Measurements from ENCODE around the gene GRM1. TPM values are rescaled to one million over a fixed set of nuclear protein-coding genes. Genes with fewer than 3 reads are reported as not detected.

GRM1 gene
- total RNA-seq, 4 donors from 2014 or later = 0.13 TPM; not detected in 3

DNA sequence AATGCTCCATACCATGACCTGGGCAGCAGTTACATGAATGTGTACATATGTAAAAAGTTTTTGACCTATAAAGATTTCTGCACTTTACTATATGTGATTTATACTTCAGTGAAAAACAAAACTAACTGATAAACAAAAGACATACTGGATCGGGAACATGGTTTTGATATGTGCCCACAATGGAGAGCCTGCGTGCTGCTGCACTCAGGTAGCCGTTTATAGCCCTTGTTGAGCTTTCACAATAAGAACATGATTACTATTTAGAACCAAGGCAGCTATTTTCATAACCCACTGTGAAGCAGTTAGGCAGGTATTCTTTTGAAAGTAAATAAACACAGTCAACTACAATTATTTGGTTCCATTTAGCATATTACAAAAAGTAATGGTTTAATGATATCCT lies 318.8 kb downstream of the GRM1 start:
- no peak overlapping the region for H3K4me3 ChIP-seq
- 90% methylated on average over 3 of the region's 3 CpGs; no CpG with 5 or more reads in 1 of the 2 donors for WGBS, 2 donors (ENCODE audit: low coverage in 1 of 2)
- H3K9me3 ChIP-seq = no peaks in the 10 kb centered on the region
- no peak overlapping the region for H3K27ac ChIP-seq
- TF ChIP-seq POLR2A (IDR thresholded peaks at IDR 0.05) (no peak), POLR2AphosphoS5 (IDR thresholded peaks at IDR 0.05) (no peak), EP300 (IDR thresholded peaks at IDR 0.05) (no peak)
- TF ChIP-seq, protein P1, sequence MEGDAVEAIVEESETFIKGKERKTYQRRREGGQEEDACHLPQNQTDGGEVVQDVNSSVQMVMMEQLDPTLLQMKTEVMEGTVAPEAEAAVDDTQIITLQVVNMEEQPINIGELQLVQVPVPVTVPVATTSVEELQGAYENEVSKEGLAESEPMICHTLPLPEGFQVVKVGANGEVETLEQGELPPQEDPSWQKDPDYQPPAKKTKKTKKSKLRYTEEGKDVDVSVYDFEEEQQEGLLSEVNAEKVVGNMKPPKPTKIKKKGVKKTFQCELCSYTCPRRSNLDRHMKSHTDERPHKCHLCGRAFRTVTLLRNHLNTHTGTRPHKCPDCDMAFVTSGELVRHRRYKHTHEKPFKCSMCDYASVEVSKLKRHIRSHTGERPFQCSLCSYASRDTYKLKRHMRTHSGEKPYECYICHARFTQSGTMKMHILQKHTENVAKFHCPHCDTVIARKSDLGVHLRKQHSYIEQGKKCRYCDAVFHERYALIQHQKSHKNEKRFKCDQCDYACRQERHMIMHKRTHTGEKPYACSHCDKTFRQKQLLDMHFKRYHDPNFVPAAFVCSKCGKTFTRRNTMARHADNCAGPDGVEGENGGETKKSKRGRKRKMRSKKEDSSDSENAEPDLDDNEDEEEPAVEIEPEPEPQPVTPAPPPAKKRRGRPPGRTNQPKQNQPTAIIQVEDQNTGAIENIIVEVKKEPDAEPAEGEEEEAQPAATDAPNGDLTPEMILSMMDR (IDR thresholded peaks at IDR 0.05) = no peak
- ATAC-seq = no peak
- no peaks in the 10 kb centered on the region for H3K27me3 ChIP-seq
- no peaks in the 10 kb centered on the region for H3K36me3 ChIP-seq
- H3K4me1 ChIP-seq = no peaks in the 10 kb centered on the region

DNA sequence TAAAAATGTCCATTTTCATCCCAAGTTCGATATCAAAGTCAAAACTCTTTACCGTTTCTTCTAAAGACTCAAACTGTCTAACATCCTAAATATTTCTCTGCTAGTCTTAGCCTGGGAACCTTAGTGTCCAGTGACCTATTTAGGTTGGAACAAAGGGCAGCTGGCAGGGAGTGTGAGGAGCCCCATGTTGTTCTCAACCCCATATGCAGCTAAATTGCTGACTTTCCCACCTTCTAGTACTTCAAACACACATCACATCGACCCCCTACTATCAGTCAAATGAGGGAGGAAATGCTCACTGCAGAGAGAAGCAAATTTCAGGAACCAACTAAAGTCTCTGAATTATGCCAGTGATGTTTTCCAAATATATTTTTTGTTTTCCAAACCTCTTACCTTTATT lies 322.2 kb downstream of the GRM1 start:
- H3K36me3 ChIP-seq = no peaks in the 10 kb centered on the region
- H3K9me3 ChIP-seq = no peaks in the 10 kb centered on the region
- H3K4me1 ChIP-seq = no peaks in the 10 kb centered on the region
- 50 to 51% methylated on average over 3 of the region's 3 CpGs for WGBS, 2 donors (ENCODE audit: low coverage in 1 of 2)
- no peak for TF ChIP-seq POLR2A (IDR thresholded peaks at IDR 0.05)
- TF ChIP-seq POLR2AphosphoS5 (IDR thresholded peaks at IDR 0.05) = no peak
- TF ChIP-seq, protein P1 (IDR thresholded peaks at IDR 0.05) = no peak
- TF ChIP-seq EP300 (IDR thresholded peaks at IDR 0.05) = no peak
- H3K27me3 ChIP-seq = no peaks in the 10 kb centered on the region
- ATAC-seq = no peak
- H3K4me3 ChIP-seq = no peak overlapping the region
- no peak overlapping the region for H3K27ac ChIP-seq

DNA sequence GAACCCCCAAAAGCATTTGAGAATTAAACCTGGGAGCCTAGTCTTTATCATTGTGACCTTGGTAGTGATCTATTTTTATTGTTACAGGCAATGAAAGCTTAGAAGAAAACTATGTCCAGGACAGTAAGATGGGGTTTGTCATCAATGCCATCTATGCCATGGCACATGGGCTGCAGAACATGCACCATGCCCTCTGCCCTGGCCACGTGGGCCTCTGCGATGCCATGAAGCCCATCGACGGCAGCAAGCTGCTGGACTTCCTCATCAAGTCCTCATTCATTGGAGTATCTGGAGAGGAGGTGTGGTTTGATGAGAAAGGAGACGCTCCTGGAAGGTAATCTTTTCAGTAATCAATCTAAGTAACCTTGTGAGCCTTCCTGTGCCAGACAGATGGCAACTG lies 323.3 kb downstream of the GRM1 start:
- H3K27ac ChIP-seq = no peak overlapping the region
- H3K4me1 ChIP-seq = no peaks in the 10 kb centered on the region
- TF ChIP-seq POLR2A (IDR thresholded peaks at IDR 0.05) = no peak
- no peak overlapping the region for H3K4me3 ChIP-seq
- H3K36me3 ChIP-seq = no peaks in the 10 kb centered on the region
- no peaks in the 10 kb centered on the region for H3K9me3 ChIP-seq
- no peaks in the 10 kb centered on the region for H3K27me3 ChIP-seq
- ATAC-seq = no peak
- 48 to 84% methylated on average over 3 of the region's 5 CpGs for WGBS, 2 donors (ENCODE audit: low coverage in 1 of 2)

DNA sequence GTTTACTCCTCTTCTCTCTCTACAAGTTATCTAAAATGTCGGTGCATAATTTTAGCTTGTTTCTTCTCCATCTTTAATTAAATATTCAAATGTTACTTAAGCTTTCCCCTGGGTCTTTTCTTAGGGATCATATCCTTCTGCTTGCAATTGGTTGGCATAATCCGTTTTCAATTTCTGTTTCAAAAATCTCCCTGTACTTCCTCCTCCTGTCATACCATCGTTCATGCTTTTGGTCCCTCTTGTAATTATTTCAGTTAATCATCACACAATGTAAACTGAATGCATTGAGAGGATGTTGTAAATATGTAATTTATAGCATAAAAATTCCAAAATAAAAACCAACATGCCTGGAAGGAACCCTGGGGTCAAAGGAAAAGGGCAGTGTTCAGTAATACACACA lies 325.6 kb downstream of the GRM1 start:
- ATAC-seq = no peak
- WGBS, 2 donors (ENCODE audit: low coverage in 1 of 2) = 63 to 64% methylated on average over 3 of the region's 3 CpGs
- H3K4me3 ChIP-seq = no peak overlapping the region

DNA sequence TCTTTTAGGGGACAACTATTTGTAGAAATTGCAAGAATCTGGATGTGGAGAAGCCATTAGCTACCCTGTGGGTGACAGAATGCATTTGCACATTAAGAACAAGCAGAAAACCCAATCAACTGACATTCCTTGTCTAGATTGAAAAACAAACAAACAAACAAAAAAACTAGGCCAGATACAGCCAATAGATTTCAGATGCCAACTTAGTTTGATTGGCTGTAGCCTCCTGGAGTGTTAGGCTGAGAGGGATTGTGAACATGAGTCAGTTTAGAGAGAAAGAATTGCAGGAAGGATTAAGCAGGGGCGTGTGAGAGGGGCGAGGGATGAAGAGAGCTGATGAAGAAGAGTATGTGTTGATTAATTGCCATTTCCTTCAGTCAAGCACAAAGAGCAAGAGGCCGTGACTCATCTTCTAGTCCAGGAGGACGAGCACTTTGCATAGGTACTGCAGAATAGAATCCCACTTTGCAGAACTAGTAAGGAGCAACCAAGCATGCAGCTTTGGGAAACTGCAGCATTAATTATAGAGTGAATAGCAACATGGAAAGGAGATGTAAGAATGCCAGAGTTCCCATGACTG lies 326.7 kb downstream of the GRM1 start:
- WGBS, 2 donors (ENCODE audit: low coverage in 1 of 2) = 38 to 49% methylated on average over 3 to 4 of the region's 4 CpGs
- Histone ChIP-seq H3K9me3 (no peaks in the 10 kb centered on the region), H3K27ac (no peak overlapping the region), H3K27me3 (no peaks in the 10 kb centered on the region), H3K36me3 (no peaks in the 10 kb centered on the region), H3K4me1 (no peaks in the 10 kb centered on the region), H3K4me3 (no peak overlapping the region)
- no peak for ATAC-seq
- TF ChIP-seq POLR2A (IDR thresholded peaks at IDR 0.05) = no peak
- TF ChIP-seq, protein P1 (IDR thresholded peaks at IDR 0.05) = no peak

More for the DNA sequence above, 325.6 kb downstream of the GRM1 start:
- Histone ChIP-seq H3K36me3 (no peaks in the 10 kb centered on the region), H3K27ac (no peak overlapping the region), H3K4me1 (no peaks in the 10 kb centered on the region), H3K27me3 (no peaks in the 10 kb centered on the region), H3K9me3 (no peaks in the 10 kb centered on the region)
- TF ChIP-seq, protein P1 (IDR thresholded peaks at IDR 0.05) = no peak
